Spleen (tissue), 11 donors: ENCODE data around the gene PSD2. TPM values are rescaled to one million over a fixed set of nuclear protein-coding genes. Genes with fewer than 3 reads are reported as not detected.

Experiments
- DNase-seq: peaks from one replicate; pipeline ENCODE4 v3.0.0-alpha.2; 2020
- H3K27ac ChIP-seq, 8 donors: fragments of 200-600 bp; sonication (generic) in 7 of 8; 1 replicate in 4 of 8; 2 replicates in 4 of 8; pipeline versions ENCODE4 v1.5.0 to v1.8.0; 2016 to 2021; ENCODE audit warnings: inconsistent platforms in 4 of 8, mild to moderate bottlenecking in 4 of 8, moderate library complexity in 1 of 8
- H3K27me3 ChIP-seq, 7 donors: fragments of 200-600 bp; sonication (generic) in 6 of 7; replicated peaks in 1 of 7; 1 replicate in 4 of 7; 2 replicates in 3 of 7; pipeline versions ENCODE4 v1.5.0 to v1.8.0; 2016 to 2021; ENCODE audit warnings: inconsistent platforms in 3 of 7, mild to moderate bottlenecking in 1 of 7
- H3K36me3 ChIP-seq, 6 donors: fragments of 200-600 bp; sonication (generic) in 5 of 6; 1 replicate in 4 of 6; 2 replicates in 2 of 6; pipeline versions ENCODE4 v1.5.0 to v1.8.0; 2016 to 2021; ENCODE audit warnings: inconsistent platforms in 2 of 6
- H3K4me1 ChIP-seq, 6 donors: fragments of 200-600 bp; sonication (generic) in 5 of 6; 1 replicate in 3 of 6; 2 replicates in 3 of 6; pipeline versions ENCODE4 v1.5.0 to v1.8.0; 2016 to 2021; ENCODE audit warnings: inconsistent platforms in 3 of 6
- H3K4me3 ChIP-seq, 8 donors: fragments of 200-600 bp; sonication (generic) in 7 of 8; 1 replicate in 4 of 8; 2 replicates in 4 of 8; pipeline versions ENCODE4 v1.5.0 to v1.8.0; 2016 to 2021; ENCODE audit warnings: inconsistent platforms in 4 of 8, mild to moderate bottlenecking in 4 of 8, moderate library complexity in 2 of 8
- H3K9me3 ChIP-seq, 8 donors: fragments of 200-600 bp; sonication (generic) in 7 of 8; 1 replicate in 4 of 8; 2 replicates in 4 of 8; pipeline versions ENCODE4 v1.5.0 to v1.8.0; 2016 to 2021; ENCODE audit warnings: inconsistent platforms in 4 of 8
- POLR2A ChIP-seq, 3 donors: fragments of 450-650 bp; IDR thresholded peaks; one replicate each; pipeline ENCODE4 v1.5.1; 2017; ENCODE audit warnings: antibody characterized with exemption in 3 of 3, mild to moderate bottlenecking in 1 of 3
- POLR2AphosphoS5 ChIP-seq, 3 donors: sonication (generic); formaldehyde crosslinking; IDR thresholded peaks; one replicate each; pipeline ENCODE4 v1.5.1; 2017; ENCODE audit warnings: antibody characterized with exemption in 3 of 3
- WGBS, 5 donors: extraction: QIAGEN DNeasy Blood & Tissue Kit in 3 of 5; methylation state at CpG; one replicate each; pipeline versions ENCODE4 v1.1.5 to v1.1.7; 2013 to 2018; 5-methylcytosine and 5-hydroxymethylcytosine counted together
- intact Hi-C: fragments of 100-400 bp; cut with DNase I; formaldehyde crosslinking; loops from one replicate; pipeline ENCODE4 v1.15.0; 2023; ENCODE audit warnings: low total_unique reads
- polyA plus RNA-seq, 3 donors: library from polyadenylated mRNA; stranded (reverse); fragments of 200-250 nt; gene quantifications; one replicate each; pipeline ENCODE4 v1.2.1, GENCODE V29; 2013
- total RNA-seq, 7 donors: library from RNA; depleted of rRNA in 3 of 7; stranded (reverse); fragments of >200 nt in 3 of 7; fragmentation: NEBNext Ultra II Directional in 4 of 7; extraction: Animal tissue kit (Norgen Biotek cat#: 25700) in 4 of 7; gene quantifications; one replicate each; pipeline versions ENCODE4 v1.1.0 to v1.2.1, GENCODE V29; 2016 to 2021
- TF ChIP-seq, protein P1 (sequence below), 11 experiments: fragments of 200-600 bp in 7 of 11; fragments of 450-650 bp in 4 of 11; sonication (generic) in 4 of 11; IDR thresholded peaks in 8 of 11; conservative IDR thresholded peaks in 3 of 11; 1 replicate in 7 of 11; 2 replicates in 4 of 11; pipeline versions ENCODE4 v1.4.0 to v1.8.0; 2016 to 2021; ENCODE audit warnings: antibody characterized with exemption in 11 of 11, inconsistent platforms in 4 of 11, mild to moderate bottlenecking in 1 of 11
- donor health status: healthy with polysubstance abuse.
- donor health status: DM: no; HTN: no; CAD: no; lungs with moderate emphysema.
- donor health status: DM: no; HTN: no; CAD: no.
- donor health status: Bipolar disorder and iron deficiency.
- donor health status: healthy.
- donor health status: DM: no; HTN: no; CAD: no.
- donor health status: DM: yes; HTN: yes; CAD: no.

Gene PSD2
- total and polyA plus RNA-seq, 10 donors = 0.03 to 0.42 (median 0.21) TPM; not detected in 1

DNA sequence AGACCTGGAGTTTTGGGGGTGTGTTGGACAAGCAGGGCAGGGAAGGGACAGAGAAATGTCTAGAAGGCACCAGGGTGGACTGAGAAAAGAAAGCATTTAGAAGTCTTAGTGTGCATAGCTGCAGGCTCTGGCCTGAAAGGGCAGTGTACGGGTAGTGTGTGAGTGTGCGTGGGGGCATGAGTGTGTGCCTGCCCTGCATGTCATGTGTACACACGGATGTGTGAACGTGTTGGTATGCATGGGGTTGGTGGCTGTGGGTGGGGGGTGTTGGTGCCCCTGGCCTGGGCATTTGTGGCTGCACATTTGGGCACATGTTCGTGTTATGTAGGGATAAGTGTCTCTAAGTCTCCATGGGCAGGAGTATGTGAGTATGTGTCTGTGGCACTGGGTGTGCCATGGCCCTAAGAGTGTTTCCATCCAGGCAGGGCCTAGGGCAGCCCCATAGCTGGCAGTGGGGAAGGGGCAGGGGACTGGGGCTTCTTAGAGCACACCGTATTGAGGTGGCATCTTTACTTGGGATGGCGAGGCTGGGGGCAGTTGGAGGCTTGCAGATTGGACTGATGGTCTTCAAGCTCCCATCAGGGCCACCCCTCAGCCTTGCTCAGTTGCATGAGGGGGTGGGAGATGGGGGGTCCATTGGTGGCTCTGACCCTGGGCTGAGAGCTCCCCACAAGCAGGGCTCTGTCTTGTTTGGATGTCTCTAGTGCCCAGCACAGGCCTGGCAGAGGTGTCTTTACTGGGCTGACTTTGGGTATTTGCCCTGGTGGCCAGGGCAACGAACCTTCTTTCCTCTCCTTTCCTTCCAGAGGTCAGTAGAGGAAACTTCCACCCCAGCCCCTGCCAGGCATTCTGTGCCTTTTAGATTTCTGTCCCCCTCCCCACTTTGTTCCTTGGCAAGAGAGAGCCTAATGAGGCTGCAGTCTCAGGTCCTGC is 15.0 kb downstream of the PSD2 start:
- peak; percentile 64 for DNase-seq
- intact Hi-C loops = no loop called here
- Histone ChIP-seq H3K9me3 (no peaks in the 10 kb centered on the region), H3K4me3 (no peak overlapping the region), H3K27me3 (peaks cover 0 to 23% (median 0%) of the 10 kb centered on the region in 7 donors), H3K36me3 (no peaks in the 10 kb centered on the region), H3K4me1 (no peaks in the 10 kb centered on the region), H3K27ac (no peak overlapping the region)
- 74 to 91% (median 76%) methylated on average over 7 to 8 of the region's 8 CpGs for WGBS, 5 donors
- TF ChIP-seq POLR2AphosphoS5 (IDR thresholded peaks at IDR 0.05) (no peak), POLR2A (IDR thresholded peaks at IDR 0.05) (no peak)
- TF ChIP-seq, protein P1, sequence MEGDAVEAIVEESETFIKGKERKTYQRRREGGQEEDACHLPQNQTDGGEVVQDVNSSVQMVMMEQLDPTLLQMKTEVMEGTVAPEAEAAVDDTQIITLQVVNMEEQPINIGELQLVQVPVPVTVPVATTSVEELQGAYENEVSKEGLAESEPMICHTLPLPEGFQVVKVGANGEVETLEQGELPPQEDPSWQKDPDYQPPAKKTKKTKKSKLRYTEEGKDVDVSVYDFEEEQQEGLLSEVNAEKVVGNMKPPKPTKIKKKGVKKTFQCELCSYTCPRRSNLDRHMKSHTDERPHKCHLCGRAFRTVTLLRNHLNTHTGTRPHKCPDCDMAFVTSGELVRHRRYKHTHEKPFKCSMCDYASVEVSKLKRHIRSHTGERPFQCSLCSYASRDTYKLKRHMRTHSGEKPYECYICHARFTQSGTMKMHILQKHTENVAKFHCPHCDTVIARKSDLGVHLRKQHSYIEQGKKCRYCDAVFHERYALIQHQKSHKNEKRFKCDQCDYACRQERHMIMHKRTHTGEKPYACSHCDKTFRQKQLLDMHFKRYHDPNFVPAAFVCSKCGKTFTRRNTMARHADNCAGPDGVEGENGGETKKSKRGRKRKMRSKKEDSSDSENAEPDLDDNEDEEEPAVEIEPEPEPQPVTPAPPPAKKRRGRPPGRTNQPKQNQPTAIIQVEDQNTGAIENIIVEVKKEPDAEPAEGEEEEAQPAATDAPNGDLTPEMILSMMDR (IDR thresholded peaks at IDR 0.05 in 8 of 11, conservative IDR thresholded peaks at IDR 0.05 in 3 of 11) = no peak

DNA sequence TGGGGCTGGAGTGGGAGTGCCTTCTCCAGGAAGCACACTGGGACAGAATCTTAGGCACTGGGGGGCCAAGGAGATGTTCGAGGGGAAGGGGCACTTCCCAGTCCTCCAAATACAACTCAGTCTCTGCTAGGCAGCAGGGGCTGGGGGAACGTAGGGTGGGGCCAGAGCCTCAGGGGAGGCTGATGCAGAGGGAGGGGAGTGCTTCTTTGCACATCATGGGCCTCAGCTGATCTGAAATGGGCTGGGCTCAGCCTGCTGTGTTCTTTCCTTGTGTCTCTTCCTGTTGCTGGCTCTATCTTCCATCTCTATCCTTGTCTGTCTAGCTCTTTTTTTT is 15.6 kb downstream of the PSD2 start:
- H3K4me3 ChIP-seq = no peak overlapping the region
- no peaks in the 10 kb centered on the region for H3K4me1 ChIP-seq
- TF ChIP-seq, protein P1 (IDR thresholded peaks at IDR 0.05 in 8 of 11, conservative IDR thresholded peaks at IDR 0.05 in 3 of 11) = no peak
- no peak for TF ChIP-seq POLR2AphosphoS5 (IDR thresholded peaks at IDR 0.05)
- no peak for TF ChIP-seq POLR2A (IDR thresholded peaks at IDR 0.05)
- intact Hi-C loops = no loop called here
- H3K9me3 ChIP-seq = no peaks in the 10 kb centered on the region
- H3K36me3 ChIP-seq = no peaks in the 10 kb centered on the region
- H3K27me3 ChIP-seq = peaks cover 0 to 23% (median 0%) of the 10 kb centered on the region in 7 donors
- WGBS, 5 donors = 0 to 67% (median 48%) methylated on average over 2 of the region's 2 CpGs
- DNase-seq = peak; percentile 58
- no peak overlapping the region for H3K27ac ChIP-seq

DNA sequence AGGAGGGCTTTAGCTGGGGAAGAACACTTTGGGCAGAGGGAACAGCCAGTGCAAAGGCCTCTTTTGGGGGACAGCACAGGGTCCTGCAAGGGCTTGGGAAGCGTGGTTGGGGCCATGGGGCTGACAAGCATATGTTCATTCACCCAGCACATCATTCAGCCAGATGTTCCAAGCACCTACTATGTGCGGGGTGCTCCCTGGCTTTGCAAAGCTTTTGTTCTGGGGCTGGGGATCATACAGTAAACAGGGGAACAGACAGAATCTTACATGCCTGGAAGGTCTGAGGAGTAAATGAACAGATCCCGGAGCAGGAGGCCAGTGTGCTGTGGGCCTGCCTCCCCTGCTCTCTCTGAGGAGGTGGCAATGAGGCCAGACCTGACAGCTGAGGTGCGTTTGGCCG is 16.7 kb downstream of the PSD2 start:
- Histone ChIP-seq H3K4me3 (no peak overlapping the region), H3K36me3 (no peaks in the 10 kb centered on the region), H3K4me1 (no peaks in the 10 kb centered on the region), H3K27ac (no peak overlapping the region), H3K27me3 (peaks cover 0 to 17% (median 0%) of the 10 kb centered on the region in 7 donors), H3K9me3 (no peaks in the 10 kb centered on the region)
- TF ChIP-seq POLR2A (IDR thresholded peaks at IDR 0.05) = no peak
- no peak for TF ChIP-seq POLR2AphosphoS5 (IDR thresholded peaks at IDR 0.05)
- TF ChIP-seq, protein P1 (IDR thresholded peaks at IDR 0.05 in 8 of 11, conservative IDR thresholded peaks at IDR 0.05 in 3 of 11) = no peak
- intact Hi-C loops = no loop called here
- 75 to 84% (median 82%) methylated on average over 5 of the region's 5 CpGs for WGBS, 5 donors
- DNase-seq = peak; percentile 23
